GDM1 (cell line): ENCODE measurements around the gene CAMSAP1.
"Not testable (repeated sequence)": the region's sequence is repeated elsewhere in the genome, so short reads cannot be mapped to it uniquely, and the experiment has no call there.

Source experiments
- DNase-seq: peaks from one replicate; lab custom pipeline; 2025; lab: John Stamatoyannopoulos, UW

CAMSAP1 gene

DNA sequence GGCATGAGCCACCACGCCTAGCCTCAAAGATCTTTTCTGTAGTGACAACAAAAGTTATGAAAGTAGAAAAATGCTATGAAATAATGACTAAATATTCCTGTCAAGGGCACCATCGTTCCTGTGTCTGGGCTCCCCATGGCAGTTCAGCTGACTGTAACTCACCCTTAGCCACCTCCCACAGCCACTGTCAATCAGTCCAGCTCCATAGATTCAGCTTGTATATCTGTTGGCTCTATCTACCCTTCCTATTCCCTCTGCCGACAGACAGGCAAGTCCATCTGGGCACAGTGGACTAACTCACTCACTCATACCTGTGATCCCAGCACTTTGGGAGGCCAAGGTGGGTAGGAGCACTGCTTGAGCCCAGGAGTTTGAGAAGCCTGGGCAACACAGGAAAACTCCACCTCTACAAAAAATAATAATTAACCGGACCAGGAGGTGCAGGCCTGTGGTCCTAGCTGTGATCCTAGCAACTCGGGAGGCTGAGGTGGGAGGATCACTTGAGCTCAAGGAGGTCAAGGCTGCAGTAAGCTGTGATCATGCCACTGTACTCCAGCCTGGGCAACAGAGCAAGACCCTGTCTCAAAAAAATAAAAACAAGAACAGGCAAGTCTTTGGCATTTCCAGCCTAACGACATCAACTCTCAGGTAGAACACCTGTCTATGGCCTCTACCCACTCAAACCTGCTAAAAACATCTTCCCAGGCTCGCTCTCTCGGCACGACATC is 6.2 kb downstream of the CAMSAP1 start:
- DNase-seq, result no peak

DNA sequence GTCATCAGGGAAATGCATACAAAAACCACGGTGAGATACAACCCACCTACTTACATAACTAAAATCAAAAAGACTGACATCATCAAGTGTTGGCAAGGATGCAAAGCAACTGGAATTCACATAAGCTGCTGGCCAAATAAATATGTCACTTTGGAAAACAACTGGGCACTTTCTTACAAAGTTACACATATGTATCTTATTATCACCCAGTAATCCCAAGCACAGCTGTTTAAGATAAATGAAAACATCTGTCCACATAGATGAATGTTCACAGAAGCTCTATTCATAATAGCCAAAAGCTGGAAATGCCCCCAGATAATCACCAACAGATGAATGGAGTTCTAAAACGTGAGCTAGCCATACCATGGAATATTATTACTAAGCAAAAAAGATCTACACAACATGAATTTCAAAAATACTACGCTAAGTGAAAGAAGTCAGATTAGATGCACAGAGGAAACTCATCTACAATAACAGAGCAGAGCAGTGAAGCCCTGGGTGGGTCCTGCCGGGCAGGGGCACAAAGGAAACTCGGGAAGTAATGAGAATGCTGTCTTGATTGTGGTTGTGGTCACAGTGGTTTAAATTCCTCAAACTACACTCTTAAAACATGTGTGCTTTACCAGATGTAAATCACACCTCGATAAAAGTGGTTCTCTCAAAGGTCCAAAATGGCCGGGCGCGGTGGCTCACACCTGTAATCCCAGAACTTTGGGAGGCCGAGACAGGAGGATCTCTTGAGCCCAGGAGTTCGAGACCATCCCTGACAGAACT is 8.5 kb downstream of the CAMSAP1 start:
- no peak for DNase-seq

GRCh38 chr9:135896626-135897025 is 10.7 kb downstream of the CAMSAP1 start:
- DNase-seq, result no peak

GRCh38 chr9:135896205-135896604 is 11.1 kb downstream of the CAMSAP1 start:
- no peak for DNase-seq

- DNase-seq, result no peak
Measured at GRCh38 chr9:135895202-135895848, 12.0 kb downstream of the CAMSAP1 start.

- DNase-seq, result no peak
Measured at GRCh38 chr9:135893104-135893503, 14.2 kb downstream of the CAMSAP1 start.

GRCh38 chr9:135892327-135892726 is 15.0 kb downstream of the CAMSAP1 start:
- DNase-seq, result not testable (repeated sequence)

GRCh38 chr9:135891027-135891631 is 16.2 kb downstream of the CAMSAP1 start:
- DNase-seq, result no peak

DNA sequence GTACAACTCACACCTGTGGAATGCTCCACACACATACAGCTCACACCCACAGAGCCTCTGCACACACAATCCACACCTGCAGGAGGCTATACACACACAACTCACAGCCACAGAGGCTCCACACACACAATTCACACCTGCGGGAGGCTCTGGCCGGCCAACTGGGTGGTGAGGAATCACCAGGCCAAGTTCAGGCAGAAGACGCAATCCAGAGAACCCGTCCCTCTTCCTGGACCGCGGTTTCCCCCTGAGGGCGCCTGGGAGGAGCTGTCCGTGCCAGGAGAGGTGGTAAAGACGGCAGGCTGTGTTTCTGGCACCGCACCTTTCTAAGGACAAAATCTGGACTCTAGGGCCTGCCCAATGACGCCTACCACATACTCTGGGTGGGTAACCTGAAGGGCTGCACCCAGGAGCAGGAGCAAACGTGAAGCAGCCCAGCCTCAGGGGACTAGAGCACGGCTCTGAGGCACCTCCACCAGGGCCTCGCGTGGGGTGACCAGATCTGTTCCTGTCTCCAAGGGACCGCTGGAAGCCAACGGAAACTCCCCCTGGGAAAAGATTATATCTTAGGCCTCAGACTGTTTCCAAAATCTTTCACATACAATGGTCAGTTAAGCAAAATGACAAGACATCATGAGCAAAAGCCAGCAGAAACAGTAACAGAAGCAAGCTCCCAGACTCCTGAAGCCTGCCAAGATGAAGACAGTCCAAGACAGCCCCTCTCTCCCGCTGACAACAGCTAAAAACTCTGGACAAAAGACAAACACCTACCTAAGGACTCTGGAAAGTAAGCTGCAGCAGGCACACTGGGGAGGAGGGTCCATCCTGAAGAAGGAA is 16.9 kb downstream of the CAMSAP1 start:
- DNase-seq, result no peak

- no peak for DNase-seq
Measured at GRCh38 chr9:135889564-135890189, 17.7 kb downstream of the CAMSAP1 start.

DNA sequence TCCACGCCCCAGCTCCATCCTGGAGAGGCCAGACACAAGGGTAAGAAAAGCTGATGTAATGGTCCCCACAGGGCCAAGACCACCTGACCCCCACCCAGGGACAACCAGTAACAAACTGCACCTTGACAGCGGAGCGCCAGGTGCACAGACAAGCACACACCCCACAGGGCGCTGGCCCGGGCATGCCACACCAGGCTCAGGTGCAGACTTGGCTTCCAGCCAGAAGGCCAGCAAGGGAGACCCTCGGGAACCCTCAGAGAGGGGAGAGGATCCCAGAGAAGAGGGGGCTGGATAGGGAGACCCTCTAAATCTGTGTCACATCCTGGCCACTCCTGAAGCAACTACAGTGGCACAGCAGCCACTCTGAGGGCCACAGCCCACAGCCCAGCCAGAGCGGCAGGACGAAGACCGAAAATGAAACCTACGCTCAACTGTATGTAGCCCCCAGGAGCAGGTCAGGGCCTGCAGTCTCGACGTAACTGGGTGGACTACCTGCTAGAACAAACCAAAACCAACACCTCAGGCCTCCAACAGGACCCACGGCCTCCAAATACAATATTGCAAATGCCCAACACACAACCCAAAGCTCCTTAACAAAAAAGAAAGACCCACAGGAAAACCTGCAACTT is 18.5 kb downstream of the CAMSAP1 start:
- DNase-seq, result no peak

DNA sequence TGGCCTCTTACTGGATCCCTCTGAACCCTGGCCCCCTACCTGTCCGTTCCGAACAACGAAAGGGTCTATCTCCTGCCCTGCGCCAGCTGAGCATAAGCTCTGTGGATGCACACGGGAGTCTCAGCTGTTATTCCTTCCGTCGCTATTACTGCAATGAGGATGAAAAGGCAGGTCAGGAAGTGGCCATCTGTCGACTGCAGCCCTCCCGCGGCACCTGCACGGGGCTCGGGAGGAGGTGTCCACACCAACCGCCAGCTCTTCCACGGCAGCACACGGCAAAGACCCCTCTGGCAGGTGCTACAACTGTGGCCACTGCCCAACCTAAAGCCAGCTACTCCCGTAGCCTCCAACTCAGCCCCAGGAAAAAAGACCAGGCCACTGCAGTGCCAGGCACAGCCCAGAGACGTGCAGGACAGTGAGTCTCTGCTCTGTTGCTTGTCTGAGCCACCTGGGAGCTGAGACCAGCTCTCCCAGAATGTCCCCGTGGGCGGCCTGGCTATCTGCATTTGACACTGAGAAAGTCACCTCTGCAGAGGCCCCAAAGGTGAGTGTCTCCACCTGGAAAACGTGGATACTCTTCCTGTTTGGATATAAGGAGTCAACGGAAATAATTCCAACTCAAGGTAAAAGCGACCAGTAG is 19.1 kb downstream of the CAMSAP1 start:
- no peak for DNase-seq

DNA sequence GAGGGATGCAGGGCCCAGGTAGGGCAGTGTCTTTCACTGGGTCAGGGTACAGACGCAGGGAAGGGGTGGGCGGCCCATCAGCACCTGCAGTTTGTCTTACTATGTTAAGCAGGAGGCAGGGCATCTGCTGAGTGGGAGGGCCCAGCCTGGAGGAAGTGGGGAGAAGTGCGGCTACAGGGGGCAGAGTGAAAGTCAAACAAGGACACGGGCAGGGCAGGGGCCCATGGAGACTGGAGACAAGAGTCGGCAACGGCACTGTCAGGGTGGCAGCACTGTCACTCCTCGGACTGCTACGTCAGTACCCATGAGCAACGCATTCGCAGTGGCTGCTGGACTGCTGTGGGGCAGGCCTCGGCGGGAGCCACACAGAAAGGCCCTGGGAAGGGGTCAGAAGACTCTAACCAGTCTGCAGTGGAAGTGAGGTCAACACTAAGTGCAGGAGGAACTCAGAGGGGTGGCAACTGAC is 19.7 kb downstream of the CAMSAP1 start:
- DNase-seq, result peak; percentile 60

DNA sequence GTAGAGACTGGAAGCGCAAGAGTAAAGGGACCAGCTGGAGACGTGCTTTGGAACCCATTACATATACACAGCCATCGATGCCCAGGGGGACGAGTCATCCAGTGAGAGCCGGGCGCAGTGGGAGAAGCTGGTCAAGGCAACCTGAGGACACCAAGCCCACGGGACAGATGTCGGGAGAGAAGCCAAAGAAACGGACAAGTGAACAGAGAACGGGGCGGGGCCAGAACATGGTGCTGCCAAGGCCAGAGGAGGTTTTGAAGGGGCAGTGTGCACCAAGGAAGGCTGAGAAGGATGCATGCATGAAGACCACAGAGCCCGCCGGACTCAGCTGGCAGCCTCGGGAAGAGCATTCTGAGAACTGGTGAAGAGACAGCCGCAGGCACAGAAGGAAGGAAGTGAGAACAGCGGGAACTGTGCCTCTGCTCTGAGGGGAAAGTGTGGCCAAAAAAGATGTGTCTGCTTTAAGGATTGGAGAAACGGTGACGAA is 20.3 kb downstream of the CAMSAP1 start:
- peak; percentile 60 for DNase-seq

DNA sequence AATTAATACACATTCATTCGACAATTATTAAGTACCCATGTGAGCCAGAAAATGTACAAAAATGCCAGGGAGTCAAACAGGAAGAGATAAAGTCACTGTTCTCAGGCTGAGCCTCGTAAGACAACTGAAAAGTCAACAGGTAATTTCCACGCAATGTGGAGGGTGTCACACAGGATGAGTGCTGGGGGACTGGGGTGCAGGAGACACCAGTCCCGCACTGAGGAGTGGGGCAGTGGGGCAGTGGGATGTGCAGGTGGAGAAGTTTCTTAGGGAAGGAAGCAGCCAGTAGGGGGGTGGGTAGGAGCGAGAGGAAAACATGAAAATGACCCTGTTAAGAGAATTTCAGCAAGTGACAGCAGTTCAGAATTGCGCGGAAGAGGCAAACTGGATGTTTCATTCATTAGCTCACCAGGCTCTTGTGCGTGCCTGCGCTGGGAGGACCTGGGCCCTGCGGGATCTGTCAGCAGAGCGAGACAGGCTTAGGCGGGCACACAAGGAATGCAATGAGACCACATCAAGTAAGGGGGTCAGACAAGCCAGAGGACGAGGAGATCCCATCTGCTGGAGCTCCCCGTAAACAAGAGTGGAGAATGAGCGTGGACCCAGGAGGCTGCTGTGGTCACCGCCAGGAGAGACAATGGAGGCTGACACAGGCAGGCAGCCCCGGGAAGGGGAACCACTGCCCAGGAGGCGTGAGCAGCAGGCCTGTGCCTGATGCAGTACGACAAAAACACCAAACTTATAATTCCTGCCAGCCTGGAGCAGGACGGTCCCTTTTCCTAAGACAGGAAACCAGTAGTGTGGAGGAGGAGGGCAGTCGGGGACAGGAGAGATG is 21.0 kb downstream of the CAMSAP1 start:
- DNase-seq, result no peak

- DNase-seq, result no peak
Measured at GRCh38 chr9:135885100-135885853, 22.1 kb downstream of the CAMSAP1 start.

DNA sequence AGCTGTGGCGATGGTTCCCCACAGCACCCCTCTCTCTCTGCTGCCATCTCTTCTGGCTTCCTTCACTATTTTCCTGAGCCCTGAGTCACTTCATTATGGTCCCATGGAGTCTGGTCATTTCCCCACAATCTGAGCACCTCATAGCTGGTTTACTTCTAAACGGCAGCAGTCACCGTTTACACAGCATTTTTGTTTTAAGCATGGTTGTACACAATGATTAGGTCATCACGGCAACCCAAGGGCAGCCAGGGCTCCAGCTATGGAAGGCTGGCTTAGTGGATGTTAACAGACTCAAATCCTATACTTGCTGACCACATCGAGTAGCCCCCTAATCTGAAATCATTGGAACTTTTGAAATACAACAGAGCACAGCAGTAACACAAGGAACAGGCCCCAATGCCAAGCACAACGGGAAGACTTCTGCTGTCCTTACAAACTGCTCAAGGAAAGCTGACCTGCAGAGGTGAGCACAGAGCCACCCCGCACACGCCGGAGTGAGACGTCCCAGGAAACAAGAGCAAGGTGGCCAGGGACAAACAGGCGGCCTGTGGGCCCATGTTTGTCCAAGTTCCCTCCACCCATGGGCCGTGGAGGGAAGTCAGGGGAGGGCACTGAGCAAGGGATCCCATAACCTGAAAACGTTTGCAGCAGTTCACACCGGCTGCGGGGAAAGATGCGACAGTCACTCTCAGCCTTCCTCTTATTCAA is 22.9 kb downstream of the CAMSAP1 start:
- no peak for DNase-seq
